Liver (tissue), 9 donors: ENCODE results near the gene KRTAP20-3. TPM values are rescaled to one million over a fixed set of nuclear protein-coding genes. Genes with fewer than 3 reads are reported as not detected.

Experiments used
- DNase-seq: peaks from one replicate; pipeline ENCODE4 v3.0.0-alpha.2; 2017; ENCODE audit warnings: low spot score
- H3K27ac ChIP-seq, 2 donors: one replicate each; pipeline ENCODE4 v1.7.0; 2013; ENCODE audit warnings: inconsistent platforms in 2 of 2, low read length in 2 of 2, control low read depth in 1 of 2, low read depth in 1 of 2, mild to moderate bottlenecking in 1 of 2
- H3K27me3 ChIP-seq, 4 donors: one replicate each; pipeline versions ENCODE4 v1.6.1 to v1.7.0; 2013; ENCODE audit warnings: low read length in 3 of 4, inconsistent platforms in 1 of 4, mild to moderate bottlenecking in 1 of 4, moderate library complexity in 1 of 4; ENCODE audit not compliant: control insufficient read depth in 4 of 4, insufficient read depth in 4 of 4
- H3K36me3 ChIP-seq, 4 donors: one replicate each; pipeline versions ENCODE4 v1.6.1 to v1.7.0; 2013; ENCODE audit warnings: low read length in 3 of 4, mild to moderate bottlenecking in 3 of 4, low read depth in 1 of 4, moderate library complexity in 1 of 4; ENCODE audit not compliant: control insufficient read depth in 4 of 4, insufficient read depth in 3 of 4
- H3K4me1 ChIP-seq, 4 donors: one replicate each; pipeline versions ENCODE4 v1.6.1 to v1.7.0; 2013; ENCODE audit warnings: low read length in 3 of 4, mild to moderate bottlenecking in 3 of 4, moderate library complexity in 1 of 4; ENCODE audit not compliant: control insufficient read depth in 4 of 4, insufficient read depth in 4 of 4
- H3K4me3 ChIP-seq, 3 donors: one replicate each; pipeline versions ENCODE4 v1.6.1 to v1.7.0; 2013; ENCODE audit warnings: low read length in 3 of 3, control low read depth in 1 of 3, low read depth in 1 of 3, mild to moderate bottlenecking in 1 of 3
- H3K9ac ChIP-seq, 2 donors: one replicate each; pipeline ENCODE4 v1.7.0; 2013; ENCODE audit warnings: low read length in 2 of 2, mild to moderate bottlenecking in 2 of 2, moderate library complexity in 2 of 2, control low read depth in 1 of 2, low read depth in 1 of 2
- H3K9me3 ChIP-seq, 4 donors: one replicate each; pipeline versions ENCODE4 v1.6.1 to v1.7.0; 2013; ENCODE audit warnings: low read length in 3 of 4; ENCODE audit not compliant: control insufficient read depth in 4 of 4
- CTCF ChIP-seq: fragments of 150-350 bp; IDR thresholded peaks from 2 replicates; pipeline ENCODE4 v1.5.1; 2017; ENCODE audit warnings: improper control_type of control experiment, low read depth, low read length; ENCODE audit not compliant: missing input control
- EGR1 ChIP-seq, 2 donors: IDR thresholded peaks; 2 replicates each; pipeline ENCODE4 v1.6.1; 2016 to 2018; ENCODE audit warnings: antibody characterized with exemption in 2 of 2, low read depth in 2 of 2
- FOXA1 ChIP-seq: IDR thresholded peaks from 2 replicates; pipeline ENCODE4 v1.6.1; 2016; ENCODE audit warnings: antibody characterized with exemption
- FOXA2 ChIP-seq: IDR thresholded peaks from 2 replicates; pipeline ENCODE4 v1.6.1; 2016; ENCODE audit warnings: antibody characterized with exemption
- GABPA ChIP-seq, 2 donors: IDR thresholded peaks in 1 of 2; conservative IDR thresholded peaks in 1 of 2; 2 replicates each; pipeline ENCODE4 v1.6.1; 2016; ENCODE audit warnings: antibody characterized with exemption in 2 of 2, mild to moderate bottlenecking in 1 of 2, moderate library complexity in 1 of 2
- HNF4A ChIP-seq, 2 donors: conservative IDR thresholded peaks; 2 replicates each; pipeline ENCODE4 v1.6.1; 2016; ENCODE audit warnings: antibody characterized with exemption in 2 of 2, mild to moderate bottlenecking in 2 of 2
- HNF4G ChIP-seq: IDR thresholded peaks from 2 replicates; pipeline ENCODE4 v1.6.1; 2016; ENCODE audit warnings: antibody characterized with exemption
- JUND ChIP-seq, 2 donors: IDR thresholded peaks; 2 replicates each; pipeline ENCODE4 v1.6.1; 2016; ENCODE audit warnings: antibody characterized with exemption in 2 of 2
- NR2F2 ChIP-seq: IDR thresholded peaks from 2 replicates; pipeline ENCODE4 v1.6.1; 2016; ENCODE audit warnings: antibody characterized with exemption
- RAD21 ChIP-seq, 2 donors: IDR thresholded peaks; 2 replicates each; pipeline ENCODE4 v1.6.1; 2016; ENCODE audit warnings: antibody characterized with exemption in 2 of 2, mild to moderate bottlenecking in 2 of 2
- RXRA ChIP-seq, 2 donors: IDR thresholded peaks; 2 replicates each; pipeline ENCODE4 v1.6.1; 2017 to 2018; ENCODE audit warnings: antibody characterized with exemption in 2 of 2, mild to moderate bottlenecking in 1 of 2
- SP1 ChIP-seq: IDR thresholded peaks from 2 replicates; pipeline ENCODE4 v1.6.1; 2018; ENCODE audit warnings: antibody characterized with exemption, mild to moderate bottlenecking
- TAF1 ChIP-seq: conservative IDR thresholded peaks from 2 replicates; pipeline ENCODE4 v1.6.1; 2016; ENCODE audit warnings: antibody characterized with exemption, mild to moderate bottlenecking
- YY1 ChIP-seq: IDR thresholded peaks from 2 replicates; pipeline ENCODE4 v1.6.1; 2016; ENCODE audit warnings: antibody characterized with exemption, mild to moderate bottlenecking
- ZBTB33 ChIP-seq: IDR thresholded peaks from 2 replicates; pipeline ENCODE4 v1.6.1; 2016; ENCODE audit warnings: antibody characterized with exemption
- WGBS: extraction: QIAGEN DNeasy Blood & Tissue Kit; methylation state at CpG from one replicate; pipeline ENCODE4 v1.1.7; 2013; 5-methylcytosine and 5-hydroxymethylcytosine counted together
- polyA plus RNA-seq, 2 donors: library from polyadenylated mRNA; stranded (reverse) in 1 of 2; unstranded in 1 of 2; fragments of 200-250 nt in 1 of 2; fragments of >200 nt in 1 of 2; fragmentation: Nextera tagmentation in 1 of 2; extraction: Ambion mirVana in 1 of 2; gene quantifications; one replicate each; pipeline versions ENCODE4 v1.2.1 to v1.2.3, GENCODE V29; 2013 to 2015
- total RNA-seq, 2 donors: library from RNA; depleted of rRNA; stranded (reverse); fragments of >200 nt; gene quantifications; one replicate each; pipeline ENCODE4 v1.2.3, GENCODE V29; 2014
- TF ChIP-seq, protein P1 (sequence below): IDR thresholded peaks from 2 replicates; pipeline ENCODE4 v1.6.1; 2016; ENCODE audit warnings: antibody characterized with exemption, mild to moderate bottlenecking
- TF ChIP-seq, protein P2 (sequence below): IDR thresholded peaks from 2 replicates; pipeline ENCODE4 v1.6.1; 2016; ENCODE audit warnings: antibody characterized with exemption
- donor health status: healthy.
- donor health status: healthy.
- donor health status: healthy.
- donor health status: healthy.
- donor health status: healthy.

KRTAP20-3 gene
- total and polyA plus RNA-seq, 4 donors, result not detected

DNA sequence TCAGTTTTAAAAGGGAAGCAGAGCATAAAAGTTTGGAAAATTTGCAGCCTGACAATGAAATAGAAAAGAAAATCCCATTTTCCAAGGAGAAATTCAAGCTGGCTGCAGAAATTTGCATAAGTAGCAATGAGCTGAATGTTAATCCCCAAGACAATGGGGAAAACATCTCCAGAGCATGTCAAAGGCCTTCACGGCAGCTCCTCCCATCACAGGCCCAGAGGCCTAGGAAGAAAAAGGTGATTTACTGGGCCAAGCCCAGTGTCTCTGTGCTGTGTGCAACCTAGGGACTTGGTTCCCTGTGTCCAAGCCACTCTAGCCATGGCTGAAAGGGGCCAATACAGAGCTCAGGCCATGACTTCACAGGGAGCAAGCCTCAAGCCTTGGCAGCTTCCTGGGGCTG, 26.1 kb downstream of the KRTAP20-3 start:
- 61% methylated on average over 1 of the region's 1 CpG for WGBS
- Histone ChIP-seq H3K27me3 (no peaks in the 10 kb centered on the region), H3K9me3 (no peaks in the 10 kb centered on the region), H3K4me1 (no peaks in the 10 kb centered on the region), H3K36me3 (no peaks in the 10 kb centered on the region), H3K9ac (no peak overlapping the region), H3K27ac (no peak overlapping the region), H3K4me3 (no peak overlapping the region)
- TF ChIP-seq RAD21 (IDR thresholded peaks at IDR 0.05) (no peak), SP1 (no peak), HNF4G (no peak), NR2F2 (no peak), GABPA (IDR thresholded peaks at IDR 0.05 in 1 of 2, conservative IDR thresholded peaks at IDR 0.05 in 1 of 2) (no peak), EGR1 (IDR thresholded peaks at IDR 0.05; ENCODE audit: low read depth in 2 of 2) (no peak), ZBTB33 (no peak), JUND (IDR thresholded peaks at IDR 0.05) (no peak), FOXA2 (no peak), FOXA1 (no peak), CTCF (no peak), HNF4A (conservative IDR thresholded peaks at IDR 0.05) (no peak), YY1 (no peak), TAF1 (no peak)
- TF ChIP-seq, protein P1, sequence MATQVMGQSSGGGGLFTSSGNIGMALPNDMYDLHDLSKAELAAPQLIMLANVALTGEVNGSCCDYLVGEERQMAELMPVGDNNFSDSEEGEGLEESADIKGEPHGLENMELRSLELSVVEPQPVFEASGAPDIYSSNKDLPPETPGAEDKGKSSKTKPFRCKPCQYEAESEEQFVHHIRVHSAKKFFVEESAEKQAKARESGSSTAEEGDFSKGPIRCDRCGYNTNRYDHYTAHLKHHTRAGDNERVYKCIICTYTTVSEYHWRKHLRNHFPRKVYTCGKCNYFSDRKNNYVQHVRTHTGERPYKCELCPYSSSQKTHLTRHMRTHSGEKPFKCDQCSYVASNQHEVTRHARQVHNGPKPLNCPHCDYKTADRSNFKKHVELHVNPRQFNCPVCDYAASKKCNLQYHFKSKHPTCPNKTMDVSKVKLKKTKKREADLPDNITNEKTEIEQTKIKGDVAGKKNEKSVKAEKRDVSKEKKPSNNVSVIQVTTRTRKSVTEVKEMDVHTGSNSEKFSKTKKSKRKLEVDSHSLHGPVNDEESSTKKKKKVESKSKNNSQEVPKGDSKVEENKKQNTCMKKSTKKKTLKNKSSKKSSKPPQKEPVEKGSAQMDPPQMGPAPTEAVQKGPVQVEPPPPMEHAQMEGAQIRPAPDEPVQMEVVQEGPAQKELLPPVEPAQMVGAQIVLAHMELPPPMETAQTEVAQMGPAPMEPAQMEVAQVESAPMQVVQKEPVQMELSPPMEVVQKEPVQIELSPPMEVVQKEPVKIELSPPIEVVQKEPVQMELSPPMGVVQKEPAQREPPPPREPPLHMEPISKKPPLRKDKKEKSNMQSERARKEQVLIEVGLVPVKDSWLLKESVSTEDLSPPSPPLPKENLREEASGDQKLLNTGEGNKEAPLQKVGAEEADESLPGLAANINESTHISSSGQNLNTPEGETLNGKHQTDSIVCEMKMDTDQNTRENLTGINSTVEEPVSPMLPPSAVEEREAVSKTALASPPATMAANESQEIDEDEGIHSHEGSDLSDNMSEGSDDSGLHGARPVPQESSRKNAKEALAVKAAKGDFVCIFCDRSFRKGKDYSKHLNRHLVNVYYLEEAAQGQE, result no peak
- TF ChIP-seq, protein P2, sequence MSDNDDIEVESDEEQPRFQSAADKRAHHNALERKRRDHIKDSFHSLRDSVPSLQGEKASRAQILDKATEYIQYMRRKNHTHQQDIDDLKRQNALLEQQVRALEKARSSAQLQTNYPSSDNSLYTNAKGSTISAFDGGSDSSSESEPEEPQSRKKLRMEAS, result no peak
- DNase-seq, result no peak

- Histone ChIP-seq H3K4me1 (no peaks in the 10 kb centered on the region), H3K9ac (no peak overlapping the region), H3K4me3 (no peak overlapping the region), H3K27me3 (no peaks in the 10 kb centered on the region), H3K27ac (no peak overlapping the region), H3K9me3 (no peaks in the 10 kb centered on the region), H3K36me3 (no peaks in the 10 kb centered on the region)
- TF ChIP-seq RXRA (IDR thresholded peaks at IDR 0.05) (no peak), HNF4A (conservative IDR thresholded peaks at IDR 0.05) (no peak), CTCF (no peak), JUND (IDR thresholded peaks at IDR 0.05) (no peak), RAD21 (IDR thresholded peaks at IDR 0.05) (no peak), YY1 (no peak)
- TF ChIP-seq, protein P2, result no peak
- TF ChIP-seq, protein P1, result no peak
- 71% methylated on average over 2 of the region's 2 CpGs for WGBS
- DNase-seq, result no peak
These were observed 30.5 kb downstream of the KRTAP20-3 start for GRCh38 chr21:30672985-30673650.
